MCF 10A (cell line): ENCODE measurements around the gene EXOC6B. TPM values are rescaled to one million over a fixed set of nuclear protein-coding genes. Genes with fewer than 3 reads are reported as not detected.
"Not testable (repeated sequence)": the region's sequence is repeated elsewhere in the genome, so short reads cannot be mapped to it uniquely, and the experiment has no call there.

Experiments used
- BruUV-seq: library from RNA; stranded (reverse); fragments of 400-500 nt; replicated peaks from 2 replicates; lab custom pipeline; 2021; lab: Mats Ljungman, UMichigan
- CTCF ChIA-PET: fragments of 300-600 bp; sonication (Branson Sonifier 250); formaldehyde crosslinking; extraction: SDS; loops from one replicate; lab custom pipeline; 2021; ENCODE audit warnings: antibody characterized with exemption, inconsistent platforms; lab: Yijun Ruan, JAX
- POLR2A ChIA-PET: fragments of 300-600, 350-650 bp; sonication (Branson Sonifier 250); formaldehyde crosslinking; extraction: SDS; loops from one replicate; lab custom pipeline; 2020; ENCODE audit warnings: antibody characterized with exemption, inconsistent platforms; lab: Yijun Ruan, JAX
- DNase-seq: peaks from one replicate; pipeline ENCODE4 v3.0.0-alpha.2; 2018; ENCODE audit not compliant: unreplicated experiment
- H3K27ac Mint-ChIP-seq: one replicate; pipeline ENCODE4 v1.8.0; 2022; ENCODE audit warnings: mild to moderate bottlenecking, low read depth, mixed read lengths; ENCODE audit not compliant: unreplicated experiment
- H3K27me3 Mint-ChIP-seq: one replicate; pipeline ENCODE4 v1.8.0; 2022; ENCODE audit warnings: mixed read lengths; ENCODE audit not compliant: insufficient read depth, unreplicated experiment
- H3K36me3 Mint-ChIP-seq: one replicate; pipeline ENCODE4 v1.8.0; 2022; ENCODE audit warnings: mild to moderate bottlenecking, moderate library complexity, mixed read lengths; ENCODE audit not compliant: insufficient read depth, unreplicated experiment
- H3K4me1 Mint-ChIP-seq: one replicate; pipeline ENCODE4 v1.8.0; 2022; ENCODE audit warnings: mixed read lengths; ENCODE audit not compliant: insufficient read depth, unreplicated experiment
- H3K4me3 Mint-ChIP-seq: one replicate; pipeline ENCODE4 v1.8.0; 2022; ENCODE audit warnings: mild to moderate bottlenecking, moderate library complexity, mixed read lengths; ENCODE audit not compliant: unreplicated experiment
- H3K9me3 Mint-ChIP-seq: one replicate; pipeline ENCODE4 v1.8.0; 2022; ENCODE audit warnings: mixed read lengths; ENCODE audit not compliant: unreplicated experiment
- intact Hi-C: fragments of 100-400 bp; cut with micrococcal nuclease; formaldehyde crosslinking; loops from 2 replicates; pipeline ENCODE4 v1.14.1; 2022
- total RNA-seq: library from RNA; stranded (reverse); gene quantifications from 2 replicates; pipeline ENCODE4 v1.2.3, GENCODE V29; 2022
- TF ChIP-seq, protein P1 (sequence below): fragments of 200-600 bp; IDR thresholded peaks from one replicate; pipeline ENCODE4 v1.8.0; 2022; ENCODE audit warnings: antibody characterized with exemption, mild to moderate bottlenecking; ENCODE audit not compliant: unreplicated experiment

The EXOC6B gene
- total RNA-seq, 1 experiment from 2014 or later, result 24.7 TPM

GRCh38 chr2:72538486-72538885, 287.3 kb downstream of the EXOC6B start:
- intact Hi-C loops, result no loop called here
- CTCF ChIA-PET, result interaction anchor here (0.6 kb wide), 1 partner anchor 994 kb away, joined by 3 read pairs; no protein-coding TSS in a partner anchor

DNA sequence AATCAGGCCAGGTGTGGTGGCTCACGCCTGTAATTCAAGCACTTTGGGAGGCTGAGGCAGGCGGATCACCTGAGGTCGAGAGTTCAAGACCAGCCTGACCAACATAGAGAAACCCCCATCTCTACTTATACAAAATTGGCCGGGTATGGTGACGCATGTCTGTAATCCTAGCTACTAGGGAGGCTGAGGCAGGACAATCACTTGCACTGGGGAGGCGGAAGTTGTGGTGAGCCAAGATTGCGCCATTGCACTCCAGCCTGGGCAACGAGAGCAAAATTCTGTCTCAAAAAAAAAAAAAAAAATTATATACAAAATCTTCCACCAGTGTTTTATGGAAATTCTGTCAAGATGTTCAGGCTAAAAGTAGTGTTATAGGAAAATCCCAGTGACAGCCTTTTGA, 290.2 kb downstream of the EXOC6B start:
- CTCF ChIA-PET, H3K4me3 Mint-ChIP-seq, POLR2A ChIA-PET: not testable (repeated sequence)

More at GRCh38 chr2:72538486-72538885, 287.3 kb downstream of the EXOC6B start:
- TF ChIP-seq, protein P1, sequence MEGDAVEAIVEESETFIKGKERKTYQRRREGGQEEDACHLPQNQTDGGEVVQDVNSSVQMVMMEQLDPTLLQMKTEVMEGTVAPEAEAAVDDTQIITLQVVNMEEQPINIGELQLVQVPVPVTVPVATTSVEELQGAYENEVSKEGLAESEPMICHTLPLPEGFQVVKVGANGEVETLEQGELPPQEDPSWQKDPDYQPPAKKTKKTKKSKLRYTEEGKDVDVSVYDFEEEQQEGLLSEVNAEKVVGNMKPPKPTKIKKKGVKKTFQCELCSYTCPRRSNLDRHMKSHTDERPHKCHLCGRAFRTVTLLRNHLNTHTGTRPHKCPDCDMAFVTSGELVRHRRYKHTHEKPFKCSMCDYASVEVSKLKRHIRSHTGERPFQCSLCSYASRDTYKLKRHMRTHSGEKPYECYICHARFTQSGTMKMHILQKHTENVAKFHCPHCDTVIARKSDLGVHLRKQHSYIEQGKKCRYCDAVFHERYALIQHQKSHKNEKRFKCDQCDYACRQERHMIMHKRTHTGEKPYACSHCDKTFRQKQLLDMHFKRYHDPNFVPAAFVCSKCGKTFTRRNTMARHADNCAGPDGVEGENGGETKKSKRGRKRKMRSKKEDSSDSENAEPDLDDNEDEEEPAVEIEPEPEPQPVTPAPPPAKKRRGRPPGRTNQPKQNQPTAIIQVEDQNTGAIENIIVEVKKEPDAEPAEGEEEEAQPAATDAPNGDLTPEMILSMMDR, result no peak
- DNase-seq, result no peak
- Mint-ChIP-seq H3K4me3 (no peak overlapping the region), H3K4me1 (peaks cover 4% of the 10 kb centered on the region), H3K9me3 (no peaks in the 10 kb centered on the region), H3K27ac (no peak overlapping the region), H3K27me3 (no peaks in the 10 kb centered on the region), H3K36me3 (peaks cover 7% of the 10 kb centered on the region)
- no TSS peak for BruUV-seq
- POLR2A ChIA-PET, result no interaction called here

DNA sequence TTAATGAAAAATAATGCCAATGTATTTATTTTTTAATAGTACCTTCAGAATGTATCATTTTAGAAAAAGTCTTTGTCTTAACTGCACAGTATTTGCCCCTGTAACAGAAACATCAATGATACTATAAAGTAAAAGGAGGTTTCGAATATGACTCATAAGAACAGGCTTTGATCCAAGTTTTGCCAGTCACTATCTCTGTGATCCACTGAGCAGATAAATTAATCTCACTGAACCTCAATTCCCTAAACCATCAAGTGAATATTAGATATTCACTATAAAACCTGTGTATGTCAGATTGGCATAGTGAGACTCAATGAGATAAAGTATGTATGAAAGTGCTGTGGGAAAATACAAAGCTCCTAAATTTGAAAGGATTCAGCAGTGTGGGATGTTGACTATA, 292.1 kb downstream of the EXOC6B start:
- Mint-ChIP-seq H3K36me3 (peaks cover 7% of the 10 kb centered on the region), H3K4me3 (no peak overlapping the region), H3K27me3 (no peaks in the 10 kb centered on the region), H3K27ac (no peak overlapping the region), H3K4me1 (peaks cover 10% of the 10 kb centered on the region), H3K9me3 (no peaks in the 10 kb centered on the region)
- DNase-seq, result peak; percentile 55
- intact Hi-C loops, result no loop called here
- TF ChIP-seq, protein P1, result no peak
- BruUV-seq, result no TSS peak
- ChIA-PET CTCF (no interaction called here), POLR2A (no interaction called here)

More for the DNA sequence above, 290.2 kb downstream of the EXOC6B start:
- H3K27me3 Mint-ChIP-seq, BruUV-seq, H3K9me3 Mint-ChIP-seq, H3K36me3 Mint-ChIP-seq, intact Hi-C loops, DNase-seq, H3K27ac Mint-ChIP-seq: not testable (repeated sequence)
- peaks cover 10% of the 10 kb centered on the region for H3K4me1 Mint-ChIP-seq

DNA sequence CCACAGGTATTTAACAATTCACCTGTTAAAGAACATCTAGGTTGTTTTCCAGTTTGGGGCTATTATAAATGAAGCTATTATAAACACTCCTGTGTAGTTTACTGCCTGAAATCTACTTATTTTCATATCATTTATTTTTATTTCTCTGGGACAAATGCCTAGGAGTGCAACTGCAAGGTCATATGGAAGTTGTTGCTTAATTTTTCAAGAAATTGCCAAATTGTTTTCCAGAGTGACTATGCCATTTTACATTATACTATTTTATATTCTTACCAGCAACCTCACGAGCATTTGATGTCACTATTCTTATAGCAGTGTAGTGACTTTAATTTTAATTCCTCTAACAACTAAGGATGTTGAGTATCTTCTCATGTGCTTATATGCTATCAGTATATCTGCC, 298.4 kb downstream of the EXOC6B start:
- intact Hi-C loops, result no loop called here
- Mint-ChIP-seq H3K27ac (no peak overlapping the region), H3K9me3 (no peaks in the 10 kb centered on the region), H3K27me3 (no peaks in the 10 kb centered on the region), H3K4me1 (no peaks in the 10 kb centered on the region), H3K4me3 (no peak overlapping the region), H3K36me3 (no peaks in the 10 kb centered on the region)
- ChIA-PET CTCF (interaction anchor here (0.5 to 1.1 kb wide), 2 partner anchors 24 to 972 kb away, joined by 3 read pairs; no protein-coding TSS in a partner anchor), POLR2A (interaction anchor here (0.9 kb wide), 1 partner anchor 11 kb away, joined by 3 read pairs; no protein-coding TSS in a partner anchor)
- peak; percentile 14 for DNase-seq
- TF ChIP-seq, protein P1, result no peak
- no TSS peak for BruUV-seq
